SK-N-SH (cell line): Measurements from ENCODE around the gene ACSL6. TPM values are rescaled to one million over a fixed set of nuclear protein-coding genes. Genes with fewer than 3 reads are reported as not detected.
A peak's percentile ranks its signal among the peaks of the same experiment; 100 is the strongest.

ENCODE experiments used
- CTCF ChIA-PET: fragments of 300-600, 350-600 bp; formaldehyde crosslinking; extraction: SDS; loops from one replicate; lab custom pipeline; 2021; lab: Yijun Ruan, JAX
- POLR2A ChIA-PET: fragments of 350-600 bp; sonication (Branson Sonifier 250); formaldehyde crosslinking; extraction: SDS; loops from one replicate; lab custom pipeline; 2020; ENCODE audit warnings: antibody characterized with exemption, inconsistent platforms; lab: Yijun Ruan, JAX
- DNase-seq: peaks from one replicate; pipeline ENCODE4 v3.0.0; 2012
- H2AFZ ChIP-seq: fragments of 200-600 bp; sonication (generic); 2 replicates; pipeline ENCODE4 v1.8.1; 2016; ENCODE audit warnings: antibody characterized with exemption, mild to moderate bottlenecking, low read depth
- H3F3A ChIP-seq: fragments of 200-600 bp; sonication (generic); replicated peaks from 2 replicates; pipeline ENCODE3; 2016; ENCODE audit warnings: antibody characterized with exemption, mild to moderate bottlenecking; ENCODE audit not compliant: insufficient read depth
- H3K27ac ChIP-seq, 2 experiments: fragments of 200-500 bp in 1 of 2; fragments of 200-600 bp in 1 of 2; sonication (Bioruptor generic) in 1 of 2; sonication (generic), shearing (Covaris generic) in 1 of 2; 2 replicates each; pipeline versions ENCODE4 v1.5.1 to v1.6.1; 2014 to 2016; ENCODE audit warnings: low read depth in 2 of 2, inconsistent platforms in 1 of 2, low read length in 1 of 2, mild to moderate bottlenecking in 1 of 2, mixed read lengths in 1 of 2
- H3K27me3 ChIP-seq: fragments of 200-600 bp; sonication (generic), shearing (Covaris generic); 2 replicates; pipeline ENCODE4 v1.6.1; 2016; ENCODE audit warnings: mixed run types; ENCODE audit not compliant: insufficient read depth
- H3K36me3 ChIP-seq, 2 experiments: fragments of 200-500 bp in 1 of 2; fragments of 200-600 bp in 1 of 2; sonication (Bioruptor generic) in 1 of 2; sonication (generic) in 1 of 2; replicated peaks in 1 of 2; 2 replicates each; pipeline versions ENCODE3 to v1.5.1; 2014 to 2016; ENCODE audit warnings: low read length in 1 of 2, mild to moderate bottlenecking in 1 of 2; ENCODE audit not compliant: insufficient read depth in 2 of 2, control insufficient read depth in 1 of 2
- H3K4me1 ChIP-seq, 2 experiments: fragments of 200-500 bp in 1 of 2; fragments of 200-600 bp in 1 of 2; sonication (Bioruptor generic) in 1 of 2; sonication (generic), shearing (Covaris generic) in 1 of 2; 2 replicates each; pipeline versions ENCODE4 v1.5.1 to v1.6.1; 2014 to 2016; ENCODE audit warnings: low read depth in 1 of 2, low read length in 1 of 2, mixed run types in 1 of 2; ENCODE audit not compliant: insufficient read depth in 2 of 2, control insufficient read depth in 1 of 2
- H3K4me2 ChIP-seq: fragments of 200-600 bp; sonication (generic), shearing (Covaris generic); 2 replicates; pipeline ENCODE4 v1.6.1; 2017; ENCODE audit warnings: mixed run types
- H3K4me3 ChIP-seq, 2 experiments: fragments of 200-500 bp in 1 of 2; fragments of 200-600 bp in 1 of 2; sonication (Bioruptor generic) in 1 of 2; sonication (generic), shearing (Covaris generic) in 1 of 2; 2 replicates each; pipeline versions ENCODE4 v1.5.1 to v1.8.1; 2014 to 2016; ENCODE audit warnings: low read depth in 2 of 2, inconsistent platforms in 1 of 2, low read length in 1 of 2, mild to moderate bottlenecking in 1 of 2, mixed read lengths in 1 of 2, moderate library complexity in 1 of 2
- H3K79me2 ChIP-seq: fragments of 200-600 bp; sonication (generic); 2 replicates; pipeline ENCODE4 v1.8.1; 2017; ENCODE audit warnings: mild to moderate bottlenecking; ENCODE audit not compliant: insufficient read depth
- H3K9ac ChIP-seq: fragments of 200-600 bp; sonication (generic); 2 replicates; pipeline ENCODE4 v1.6.1; 2017; ENCODE audit warnings: mixed run types
- H3K9me2 ChIP-seq: fragments of 200-600 bp; sonication (generic); 2 replicates; pipeline ENCODE4 v1.6.1; 2017; ENCODE audit warnings: mixed run types
- H3K9me3 ChIP-seq: fragments of 200-600 bp; sonication (generic); 2 replicates; pipeline ENCODE4 v1.6.1; 2017; ENCODE audit warnings: mixed run types, mild to moderate bottlenecking, moderate library complexity
- H4K20me1 ChIP-seq: fragments of 200-600 bp; sonication (generic); 2 replicates; pipeline ENCODE4 v1.6.1; 2017; ENCODE audit warnings: mild to moderate bottlenecking, mixed run types; ENCODE audit not compliant: insufficient read depth
- CHD2 ChIP-seq: fragments of 150-350 bp; IDR thresholded peaks from 2 replicates; pipeline ENCODE4 v1.6.1; 2018; ENCODE audit warnings: low read length; ENCODE audit not compliant: partially characterized antibody
- ELF1 ChIP-seq: IDR thresholded peaks from 2 replicates; pipeline ENCODE4 v1.4.0; 2012
- FOXJ3 ChIP-seq: sonication (generic); formaldehyde crosslinking; IDR thresholded peaks from 2 replicates; pipeline ENCODE4 v1.5.1; 2020; ENCODE audit warnings: mild to moderate bottlenecking, missing genetic modification reagents
- JUND ChIP-seq: IDR thresholded peaks from 2 replicates; pipeline ENCODE4 v1.4.0; 2012
- NRF1 ChIP-seq: IDR thresholded peaks from 2 replicates; pipeline ENCODE4 v1.6.1; 2012; ENCODE audit warnings: low read depth, mild to moderate bottlenecking, low read length
- POLR2AphosphoS5 ChIP-seq: IDR thresholded peaks from 2 replicates; pipeline ENCODE4 v1.6.1; 2012; ENCODE audit warnings: low read depth, low read length
- RAD21 ChIP-seq: IDR thresholded peaks from 2 replicates; pipeline ENCODE4 v1.6.1; 2012; ENCODE audit warnings: mild to moderate bottlenecking, low read length
- RCOR1 ChIP-seq: fragments of 150-350 bp; IDR thresholded peaks from 2 replicates; pipeline ENCODE4 v1.6.1; 2017; ENCODE audit warnings: antibody characterized with exemption, low read length
- RFX5 ChIP-seq: IDR thresholded peaks from 2 replicates; pipeline ENCODE4 v1.6.1; 2012; ENCODE audit warnings: mild to moderate bottlenecking, improper control_type of control experiment, low read length
- SIN3A ChIP-seq: IDR thresholded peaks from 2 replicates; pipeline ENCODE4 v1.6.1; 2012; ENCODE audit warnings: low read depth, mild to moderate bottlenecking, low read length, moderate library complexity, borderline replicate concordance
- TCF12 ChIP-seq: IDR thresholded peaks from 2 replicates; pipeline ENCODE4 v1.4.0; 2012
- TEAD4 ChIP-seq: IDR thresholded peaks from 2 replicates; pipeline ENCODE4 v1.4.0; 2012; ENCODE audit warnings: mild to moderate bottlenecking, borderline replicate concordance; ENCODE audit not compliant: insufficient read depth
- WGBS: methylation state at CpG from one replicate; pipeline ENCODE4 v1.1.6; 2017; ENCODE audit warnings: low lambda C conversion rate; 5-methylcytosine and 5-hydroxymethylcytosine counted together
- polyA plus RNA-seq, 3 experiments: library from polyadenylated mRNA; depleted of rRNA; stranded (reverse); fragments of >200 nt; gene quantifications; 2 replicates each; pipeline ENCODE4 v1.2.3, GENCODE V29; 2012
- TF ChIP-seq, protein P1 (sequence below): IDR thresholded peaks from 2 replicates; pipeline ENCODE4 v1.6.1; 2012; ENCODE audit warnings: mild to moderate bottlenecking, low read depth, low read length, moderate library complexity
- TF ChIP-seq, protein P2 (sequence below): fragments of 150-350 bp; IDR thresholded peaks from 2 replicates; pipeline ENCODE4 v1.6.1; 2017; ENCODE audit warnings: antibody characterized with exemption, low read length, low read depth, borderline replicate concordance

ACSL6 gene
- polyA plus RNA-seq, 1 of the 3 experiments (the other 2 are of a cell fraction): 0.46 TPM

DNA sequence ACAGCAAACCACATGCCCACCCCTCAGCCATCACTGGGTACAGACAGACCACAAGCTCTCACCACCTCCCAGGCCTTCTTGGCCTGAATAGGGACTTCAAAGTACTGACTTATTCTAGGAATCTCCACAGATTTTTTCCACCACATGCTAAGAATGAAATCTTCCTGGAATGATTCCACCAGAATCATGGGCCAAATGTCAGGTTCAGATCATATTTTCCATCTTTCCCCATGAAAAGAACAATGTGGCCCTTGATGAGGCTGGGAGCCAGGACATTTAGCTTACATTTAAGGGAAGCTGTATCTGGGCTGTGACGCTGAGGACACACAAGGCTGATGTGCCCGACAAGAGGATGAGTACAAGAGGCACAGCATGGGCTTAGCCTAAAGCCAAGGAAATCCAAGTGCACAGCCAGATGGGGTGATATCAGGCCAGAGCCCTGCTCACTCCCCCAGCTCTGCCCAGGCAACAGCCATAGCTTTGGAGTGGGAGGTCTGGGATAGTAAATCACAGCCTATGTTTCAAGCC, 28.1 kb downstream of the ACSL6 start:
- no peaks in the 10 kb centered on the region for H3K9me3 ChIP-seq
- no peak overlapping the region for H3K27ac ChIP-seq
- H3K79me2 ChIP-seq: no peaks in the 10 kb centered on the region
- H3K9me2 ChIP-seq: no peaks in the 10 kb centered on the region
- H3K4me2 ChIP-seq: no peak overlapping the region
- H3K9ac ChIP-seq: no peak overlapping the region
- H2AFZ ChIP-seq: no peak overlapping the region
- peak; percentile 28 for DNase-seq
- H3K27me3 ChIP-seq: no peaks in the 10 kb centered on the region; the same call in 1 of the 2 replicates
- H3K36me3 ChIP-seq: no peaks in the 10 kb centered on the region
- no peaks in the 10 kb centered on the region for H3F3A ChIP-seq
- peaks cover 0 to 4% of the 10 kb centered on the region in 2 experiments; a peak in 1 of 4 replicates for H3K4me1 ChIP-seq
- no peak overlapping the region for H3K4me3 ChIP-seq
- ChIA-PET POLR2A (no interaction called here), CTCF (interaction anchor here (0.7 to 1.4 kb wide), 2 partner anchors 24 to 394 kb away, joined by 3 to 4 read pairs; no protein-coding TSS in a partner anchor)
- TF ChIP-seq JUND (no peak), ELF1 (no peak), RCOR1 (no peak), RFX5 (no peak), POLR2AphosphoS5 (no peak), SIN3A (no peak), RAD21 (no peak), FOXJ3 (CRISPR knock-in tag) (no peak)
- TF ChIP-seq, protein P1, sequence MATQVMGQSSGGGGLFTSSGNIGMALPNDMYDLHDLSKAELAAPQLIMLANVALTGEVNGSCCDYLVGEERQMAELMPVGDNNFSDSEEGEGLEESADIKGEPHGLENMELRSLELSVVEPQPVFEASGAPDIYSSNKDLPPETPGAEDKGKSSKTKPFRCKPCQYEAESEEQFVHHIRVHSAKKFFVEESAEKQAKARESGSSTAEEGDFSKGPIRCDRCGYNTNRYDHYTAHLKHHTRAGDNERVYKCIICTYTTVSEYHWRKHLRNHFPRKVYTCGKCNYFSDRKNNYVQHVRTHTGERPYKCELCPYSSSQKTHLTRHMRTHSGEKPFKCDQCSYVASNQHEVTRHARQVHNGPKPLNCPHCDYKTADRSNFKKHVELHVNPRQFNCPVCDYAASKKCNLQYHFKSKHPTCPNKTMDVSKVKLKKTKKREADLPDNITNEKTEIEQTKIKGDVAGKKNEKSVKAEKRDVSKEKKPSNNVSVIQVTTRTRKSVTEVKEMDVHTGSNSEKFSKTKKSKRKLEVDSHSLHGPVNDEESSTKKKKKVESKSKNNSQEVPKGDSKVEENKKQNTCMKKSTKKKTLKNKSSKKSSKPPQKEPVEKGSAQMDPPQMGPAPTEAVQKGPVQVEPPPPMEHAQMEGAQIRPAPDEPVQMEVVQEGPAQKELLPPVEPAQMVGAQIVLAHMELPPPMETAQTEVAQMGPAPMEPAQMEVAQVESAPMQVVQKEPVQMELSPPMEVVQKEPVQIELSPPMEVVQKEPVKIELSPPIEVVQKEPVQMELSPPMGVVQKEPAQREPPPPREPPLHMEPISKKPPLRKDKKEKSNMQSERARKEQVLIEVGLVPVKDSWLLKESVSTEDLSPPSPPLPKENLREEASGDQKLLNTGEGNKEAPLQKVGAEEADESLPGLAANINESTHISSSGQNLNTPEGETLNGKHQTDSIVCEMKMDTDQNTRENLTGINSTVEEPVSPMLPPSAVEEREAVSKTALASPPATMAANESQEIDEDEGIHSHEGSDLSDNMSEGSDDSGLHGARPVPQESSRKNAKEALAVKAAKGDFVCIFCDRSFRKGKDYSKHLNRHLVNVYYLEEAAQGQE: no peak
- TF ChIP-seq, protein P2, sequence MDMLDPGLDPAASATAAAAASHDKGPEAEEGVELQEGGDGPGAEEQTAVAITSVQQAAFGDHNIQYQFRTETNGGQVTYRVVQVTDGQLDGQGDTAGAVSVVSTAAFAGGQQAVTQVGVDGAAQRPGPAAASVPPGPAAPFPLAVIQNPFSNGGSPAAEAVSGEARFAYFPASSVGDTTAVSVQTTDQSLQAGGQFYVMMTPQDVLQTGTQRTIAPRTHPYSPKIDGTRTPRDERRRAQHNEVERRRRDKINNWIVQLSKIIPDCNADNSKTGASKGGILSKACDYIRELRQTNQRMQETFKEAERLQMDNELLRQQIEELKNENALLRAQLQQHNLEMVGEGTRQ: no peak
- 54% methylated on average over 2 of the region's 2 CpGs for WGBS
- no peaks in the 10 kb centered on the region for H4K20me1 ChIP-seq

DNA sequence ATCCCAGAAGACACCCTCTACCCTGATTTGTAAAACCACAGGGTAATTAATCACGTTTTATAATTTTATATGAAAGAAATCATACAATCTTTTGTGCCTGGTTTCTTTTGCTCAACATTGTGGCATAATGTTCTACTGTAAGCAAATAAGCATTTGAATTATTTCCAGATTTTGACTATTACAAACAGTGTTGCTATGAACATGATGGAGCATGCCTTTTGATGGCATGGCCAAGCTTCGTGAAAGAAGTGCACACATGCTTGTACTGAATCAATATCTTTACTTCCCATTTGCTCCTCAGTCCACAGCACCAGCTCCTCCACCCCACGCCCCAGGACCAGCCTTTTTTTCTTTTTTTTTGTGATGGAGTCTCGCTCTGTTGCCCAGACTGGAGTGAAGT, 29.9 kb downstream of the ACSL6 start:
- H3K27me3 ChIP-seq: no peaks in the 10 kb centered on the region; the same call in 1 of the 2 replicates
- H3K9me2 ChIP-seq: no peaks in the 10 kb centered on the region
- H3K4me1 ChIP-seq: peaks cover 0 to 4% of the 10 kb centered on the region in 2 experiments; a peak in 1 of 4 replicates
- WGBS: 25% methylated on average over 4 of the region's 4 CpGs
- H3K36me3 ChIP-seq: no peaks in the 10 kb centered on the region
- no peak overlapping the region for H3K27ac ChIP-seq
- no peaks in the 10 kb centered on the region for H3K9me3 ChIP-seq
- DNase-seq: no peak
- H3K9ac ChIP-seq: no peak overlapping the region
- H4K20me1 ChIP-seq: no peaks in the 10 kb centered on the region
- POLR2A ChIA-PET: interaction anchor here (0.7 kb wide), 1 partner anchor 21 kb away, joined by 4 read pairs; no protein-coding TSS in a partner anchor
- H3K4me3 ChIP-seq: no peak overlapping the region
- no peak for TF ChIP-seq CHD2
- TF ChIP-seq, protein P1: no peak
- TF ChIP-seq NRF1: no peak
- no peak for TF ChIP-seq ELF1
- no peak for TF ChIP-seq JUND
- no peak for TF ChIP-seq TCF12
- no peak for TF ChIP-seq RAD21
- no peak for TF ChIP-seq SIN3A
- TF ChIP-seq POLR2AphosphoS5: no peak
- TF ChIP-seq TEAD4: no peak
- no peak for TF ChIP-seq FOXJ3 (CRISPR knock-in tag)
- CTCF ChIA-PET: interaction anchor here (1.1 kb wide), 1 partner anchor 25 kb away, joined by 4 read pairs; no protein-coding TSS in a partner anchor
- H3F3A ChIP-seq: no peaks in the 10 kb centered on the region
- H3K4me2 ChIP-seq: no peak overlapping the region
- H3K79me2 ChIP-seq: no peaks in the 10 kb centered on the region
- H2AFZ ChIP-seq: no peak overlapping the region
